ENCODE results near the gene NELFCD. TPM values are rescaled to one million over a fixed set of nuclear protein-coding genes. Genes with fewer than 3 reads are reported as not detected.
A peak's percentile ranks its signal among the peaks of the same experiment; 100 is the strongest.

Gene NELFCD
- total and polyA plus RNA-seq, 9 of the 15 experiments (the other 6 are each of a cell fraction or from before 2014, with no cell fraction given): 11.7 to 163 (median 96.5) TPM

DNA sequence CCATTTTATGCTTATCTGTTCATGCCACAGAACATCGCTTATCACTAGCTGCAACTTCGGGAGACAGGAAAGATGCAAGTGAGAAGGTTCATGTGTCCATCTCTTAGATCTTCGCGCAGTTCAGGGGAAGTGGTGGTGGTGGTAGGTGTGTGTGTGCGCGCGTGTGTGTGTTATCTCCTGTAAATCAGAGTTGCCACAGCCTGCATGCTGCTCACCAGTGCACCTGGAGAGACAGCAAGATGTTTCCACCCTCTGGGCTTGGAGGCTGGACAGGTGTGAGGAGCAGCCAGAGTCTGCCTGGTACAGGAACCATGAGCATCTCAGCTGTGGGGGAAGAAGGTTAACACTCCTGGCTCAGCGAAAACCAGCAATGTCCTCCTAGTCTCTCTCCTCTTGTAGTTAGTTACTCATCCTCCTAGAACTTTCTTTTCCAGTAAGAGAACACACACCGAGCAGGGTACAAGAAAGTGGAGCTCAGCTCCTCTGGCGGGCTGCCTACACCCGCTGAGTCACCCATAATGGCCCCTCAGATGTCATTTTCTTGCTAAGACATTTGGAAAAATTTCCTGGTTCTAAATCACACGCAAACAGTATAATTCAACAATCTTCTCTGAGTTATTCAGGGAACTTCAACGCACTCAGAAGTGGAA lies 33.0 kb downstream of the NELFCD start:
- FAIRE-seq: peak; percentile 61
- Histone ChIP-seq H3K27ac (ENCODE audit: extremely low read depth, low read depth, low read length) (peak overlapping the region; percentile 27; the same call in 2 of the 3 replicates), H3K4me2 (ENCODE audit: insufficient read depth, low read length) (peak overlapping the region; percentile 44), H3K9ac (ENCODE audit: insufficient read depth in 1 of 2, low read depth in 2 of 2, low read length in 2 of 2) (peak overlapping the region; percentile 32; a peak in 3 of 4 replicates), H3K36me3 (ENCODE audit: control insufficient read depth, insufficient read depth, low read length) (peaks cover 3% of the 10 kb centered on the region; the same call in 1 of the 3 replicates), H3K9me1 (ENCODE audit: control insufficient read depth, insufficient read depth, low read length) (no peaks in the 10 kb centered on the region), H3K4me1 (replicated peaks in 1 of 2; ENCODE audit: control insufficient read depth in 2 of 2, insufficient read depth in 2 of 2, low read length in 2 of 2) (peaks cover 83 to 89% of the 10 kb centered on the region in 2 experiments), H3K27me3 (ENCODE audit: control insufficient read depth in 2 of 2, insufficient read depth in 2 of 2, low read length in 2 of 2) (no peaks in the 10 kb centered on the region), H2AFZ (ENCODE audit: low read depth, low read length) (peak overlapping the region; percentile 54; the same call in 1 of the 2 replicates), H3K79me2 (ENCODE audit: control insufficient read depth, insufficient read depth, low read length) (peaks cover 4% of the 10 kb centered on the region; the same call in 2 of the 3 replicates), H3K9me3 (replicated peaks; ENCODE audit: control insufficient read depth, insufficient read depth, low read depth, low read length) (no peaks in the 10 kb centered on the region), H4K20me1 (replicated peaks; ENCODE audit: control insufficient read depth, insufficient read depth, low read length) (no peaks in the 10 kb centered on the region), H3K4me3 (no peak overlapping the region)
- ChIA-PET POLR2A (interaction anchor here (1.4 kb wide), 1 partner anchor 18 kb away, joined by 3 read pairs; the partner anchor contains the start of gene ATP5F1E), CTCF (ENCODE audit: low intra/inter-chr PET ratio) (no interaction called here)
- WGBS (ENCODE audit: insufficient coverage, low coverage, missing lambda C conversion rate): 11% methylated on average over 11 of the region's 13 CpGs
- intact Hi-C loops (cut with micrococcal nuclease) (no loop called here), in situ Hi-C loops (cut with MboI) (no loop called here)
- no TSS peak for BruUV-seq (replicated peaks)
- no peak for DNase-seq (ENCODE audit: extremely low read depth in 1 of 4, low spot score in 3 of 4)
- peak; percentile 2; the same call in 2 of the 3 replicates for ATAC-seq
- TF ChIP-seq CHCHD3 (CRISPR knock-in tag; IDR thresholded peaks at IDR 0.05) (no peak), GATA2 (CRISPR knock-in tag; IDR thresholded peaks at IDR 0.05) (peak; percentile 57; the same call in 1 of the 2 replicates), KDM1A (IDR thresholded peaks at IDR 0.05) (peak in 1 of 2 experiments; percentile 64; a peak in 2 of 4 replicates), BCOR (IDR thresholded peaks at IDR 0.05) (no peak), NRF1 (conservative IDR thresholded peaks at IDR 0.05 in 1 of 2, IDR thresholded peaks at IDR 0.05 in 1 of 2) (peak; percentile 7 to 40; a peak in 2 of 4 replicates), ZNF778 (CRISPR knock-in tag; IDR thresholded peaks at IDR 0.05) (no peak), BACH1 (tag; IDR thresholded peaks at IDR 0.05) (no peak), SIX5 (IDR thresholded peaks at IDR 0.05; ENCODE audit: borderline replicate concordance in 1 of 2, insufficient read depth in 1 of 2, low read depth in 1 of 2, low read length in 2 of 2) (no peak), ESRRA (IDR thresholded peaks at IDR 0.05; ENCODE audit: borderline replicate concordance, low read depth) (no peak)
- TF ChIP-seq, protein P1, sequence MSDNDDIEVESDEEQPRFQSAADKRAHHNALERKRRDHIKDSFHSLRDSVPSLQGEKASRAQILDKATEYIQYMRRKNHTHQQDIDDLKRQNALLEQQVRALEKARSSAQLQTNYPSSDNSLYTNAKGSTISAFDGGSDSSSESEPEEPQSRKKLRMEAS (CRISPR knock-in tag; IDR thresholded peaks at IDR 0.05): 0 out of 2 replicates have a peak, but pooled peaks have one; percentile 24
- TF ChIP-seq, protein P2, sequence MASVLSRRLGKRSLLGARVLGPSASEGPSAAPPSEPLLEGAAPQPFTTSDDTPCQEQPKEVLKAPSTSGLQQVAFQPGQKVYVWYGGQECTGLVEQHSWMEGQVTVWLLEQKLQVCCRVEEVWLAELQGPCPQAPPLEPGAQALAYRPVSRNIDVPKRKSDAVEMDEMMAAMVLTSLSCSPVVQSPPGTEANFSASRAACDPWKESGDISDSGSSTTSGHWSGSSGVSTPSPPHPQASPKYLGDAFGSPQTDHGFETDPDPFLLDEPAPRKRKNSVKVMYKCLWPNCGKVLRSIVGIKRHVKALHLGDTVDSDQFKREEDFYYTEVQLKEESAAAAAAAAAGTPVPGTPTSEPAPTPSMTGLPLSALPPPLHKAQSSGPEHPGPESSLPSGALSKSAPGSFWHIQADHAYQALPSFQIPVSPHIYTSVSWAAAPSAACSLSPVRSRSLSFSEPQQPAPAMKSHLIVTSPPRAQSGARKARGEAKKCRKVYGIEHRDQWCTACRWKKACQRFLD (CRISPR knock-in tag; IDR thresholded peaks at IDR 0.05): peak; percentile 32; the same call in 1 of the 2 replicates
